Stimulated activated CD4-positive, alpha-beta T cell treated with anti-CD3 and anti-CD28 coated beads, Interleukin-1b, Interleukin-23, amount 100 ng/mL, for 4 hours (primary cell): Measurements from ENCODE around the gene KISS1R.
A peak's percentile ranks its signal among the peaks of the same experiment; 100 is the strongest.
"Not testable (repeated sequence)": the region's sequence is repeated elsewhere in the genome, so short reads cannot be mapped to it uniquely, and the experiment has no call there.

Experiments
- DNase-seq, 2 donors: peaks; one replicate each; pipeline ENCODE4 v3.0.0-alpha.2; 2020; ENCODE audit warnings: low read depth in 2 of 2

The KISS1R gene

DNA sequence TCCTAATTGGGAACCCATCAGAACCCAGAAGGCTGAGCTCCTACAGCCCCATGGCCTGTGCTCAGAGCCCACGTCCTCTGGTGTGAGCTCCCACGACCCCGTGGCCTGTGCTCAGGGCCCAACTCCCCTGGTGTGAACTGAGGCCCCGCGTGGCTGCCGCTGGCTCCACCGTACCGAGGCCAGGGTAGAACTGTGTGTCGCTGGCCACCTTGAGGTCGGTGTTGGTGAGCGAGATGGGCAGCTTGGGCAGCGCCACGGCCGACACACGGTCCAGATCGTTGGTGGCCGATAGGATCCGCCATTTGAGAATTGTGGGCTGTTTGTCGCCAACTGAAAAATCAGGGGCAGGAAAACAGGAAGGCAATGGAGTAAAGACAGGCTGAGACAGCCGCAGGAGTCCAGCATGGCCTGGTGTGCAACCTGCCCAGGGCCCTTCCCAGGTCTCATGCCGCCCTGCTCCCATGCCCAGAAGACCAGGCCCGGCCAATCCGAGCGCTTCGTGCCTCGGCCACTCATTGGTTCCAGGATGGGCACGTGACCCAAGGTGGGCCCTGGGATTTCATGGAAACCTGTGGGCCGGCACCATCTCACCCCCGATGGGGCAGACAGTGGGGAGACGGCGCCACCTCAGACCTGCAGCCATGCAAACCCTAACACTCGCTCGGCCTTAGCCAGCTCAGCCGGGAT, 35.6 kb upstream of the KISS1R start:
- no peak for DNase-seq

DNA sequence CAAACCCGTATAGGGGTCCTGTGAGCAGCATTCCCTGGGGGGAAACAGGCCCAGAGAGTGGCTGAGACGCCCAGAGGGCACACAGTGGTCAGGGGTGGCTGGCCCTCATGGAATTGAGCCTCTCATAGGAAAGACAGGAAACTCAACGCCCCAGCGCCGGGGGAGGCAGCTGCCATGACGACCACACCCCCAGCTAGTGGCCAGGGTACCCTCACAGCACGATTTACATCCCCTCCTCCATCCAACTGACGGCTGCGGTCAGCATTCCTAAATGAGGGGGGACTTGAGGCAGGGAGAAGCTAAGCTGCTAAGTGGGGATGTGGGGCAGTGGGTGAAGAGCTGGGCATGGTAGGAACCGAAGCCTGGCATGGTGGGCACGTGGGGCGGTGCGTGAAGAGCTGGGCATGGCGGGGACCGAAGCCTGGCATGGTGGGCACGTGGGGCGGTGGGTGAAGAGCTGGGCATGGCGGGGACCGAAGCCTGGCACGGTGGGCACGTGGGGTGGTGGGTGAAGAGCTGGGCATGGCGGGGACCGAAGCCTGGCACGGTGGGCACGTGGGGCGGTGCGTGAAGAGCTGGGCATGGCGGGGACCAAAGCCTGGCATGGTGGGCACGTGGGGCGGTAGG, 34.1 kb upstream of the KISS1R start:
- DNase-seq = no peak

DNA sequence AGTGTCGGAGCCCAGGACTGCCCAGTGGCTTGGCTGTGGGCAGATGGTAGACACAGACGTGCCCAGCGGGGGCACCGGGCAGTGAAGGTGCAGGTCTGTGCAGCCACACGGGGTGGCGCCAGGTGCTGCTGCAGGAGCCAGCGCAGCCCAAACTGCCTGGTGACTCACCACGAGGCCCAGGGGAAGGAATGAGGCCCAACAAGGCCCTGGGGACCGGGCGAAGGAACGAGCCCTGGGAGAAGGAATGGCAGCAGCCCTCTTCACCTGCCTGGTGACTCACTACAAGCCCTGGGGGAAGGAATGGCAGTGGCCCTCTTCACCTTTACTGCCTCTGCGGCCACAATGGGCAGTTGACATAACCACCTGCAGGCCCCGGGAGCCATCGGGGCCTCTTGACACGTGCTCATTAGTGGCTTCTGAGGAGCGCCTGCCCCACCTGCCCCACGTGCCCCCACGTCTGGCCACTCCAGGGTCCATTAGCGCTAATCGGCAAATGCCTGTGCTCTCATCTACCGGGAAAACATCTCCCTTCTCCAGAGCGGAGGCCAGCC, 33.4 kb upstream of the KISS1R start:
- no peak for DNase-seq

DNA sequence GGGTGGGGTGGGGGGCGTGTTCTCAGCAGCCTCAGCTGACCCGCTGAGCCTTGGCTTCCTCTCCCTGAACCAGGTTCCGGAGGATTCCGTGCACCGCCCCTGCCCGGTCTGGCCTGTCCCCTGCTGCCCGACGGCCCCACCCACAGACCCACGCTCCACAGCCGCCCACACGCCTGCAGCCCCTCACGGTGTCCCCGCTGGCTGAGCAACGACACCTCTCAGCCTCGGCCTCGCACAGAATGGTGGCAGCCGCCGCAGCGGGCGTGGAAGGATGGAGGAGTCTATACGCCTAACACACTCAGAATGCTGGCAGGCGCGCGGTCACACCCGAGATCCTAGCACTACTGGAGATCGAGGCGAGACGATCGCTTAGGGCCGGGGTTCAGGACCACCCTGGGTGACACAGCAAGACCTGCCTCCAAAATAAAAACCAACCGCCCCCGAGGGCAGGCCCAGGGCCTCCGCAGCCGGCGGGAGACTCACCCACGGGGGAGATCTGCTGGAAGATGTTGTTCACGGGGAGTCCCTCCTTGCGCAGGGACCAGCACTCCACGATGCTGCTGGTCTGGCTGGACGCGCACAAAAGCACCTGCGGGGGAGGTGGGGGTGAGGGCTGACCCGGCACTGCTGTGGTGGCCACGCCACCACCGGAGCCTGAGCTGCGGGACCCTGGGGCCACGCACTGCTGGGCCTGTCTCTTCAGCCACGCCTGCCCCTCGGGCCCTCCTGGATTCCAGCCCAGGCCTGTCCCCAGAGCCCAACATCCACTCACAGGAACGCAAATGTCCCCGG, 32.5 kb upstream of the KISS1R start:
- no peak for DNase-seq

DNA sequence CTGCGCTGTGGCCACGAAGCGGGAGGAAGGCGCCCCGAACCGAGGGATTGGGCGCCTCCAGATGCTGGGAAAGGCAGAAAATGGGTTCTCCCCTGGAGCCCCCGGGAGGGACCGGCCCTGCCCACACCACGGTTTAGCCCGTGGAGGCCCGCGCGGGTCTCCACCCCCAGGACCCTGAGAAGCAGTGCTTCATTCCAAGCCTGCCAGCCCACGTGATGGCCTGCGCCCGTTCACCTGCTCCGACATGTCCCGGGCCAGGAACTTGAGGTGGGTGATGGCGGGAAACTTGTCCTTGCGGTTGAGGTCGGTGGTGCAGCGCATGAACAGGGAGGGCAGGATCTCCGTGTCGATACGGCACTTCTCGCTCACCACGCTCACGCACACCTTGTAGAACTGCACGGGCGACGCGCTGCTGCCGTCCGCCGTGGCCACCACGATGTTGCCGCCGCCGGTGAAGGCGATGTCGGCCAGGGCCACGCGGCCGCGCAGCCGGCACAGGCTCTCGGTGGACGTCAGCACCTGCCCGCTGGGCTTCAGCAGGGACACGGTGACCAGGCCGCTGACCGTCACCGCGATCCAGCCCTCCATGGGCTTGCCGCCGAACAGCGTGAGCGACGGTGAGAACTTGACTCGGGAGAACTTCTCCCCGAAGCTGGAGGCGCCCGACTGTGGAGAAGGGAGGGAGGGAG, 31.5 kb upstream of the KISS1R start:
- no peak for DNase-seq

DNA sequence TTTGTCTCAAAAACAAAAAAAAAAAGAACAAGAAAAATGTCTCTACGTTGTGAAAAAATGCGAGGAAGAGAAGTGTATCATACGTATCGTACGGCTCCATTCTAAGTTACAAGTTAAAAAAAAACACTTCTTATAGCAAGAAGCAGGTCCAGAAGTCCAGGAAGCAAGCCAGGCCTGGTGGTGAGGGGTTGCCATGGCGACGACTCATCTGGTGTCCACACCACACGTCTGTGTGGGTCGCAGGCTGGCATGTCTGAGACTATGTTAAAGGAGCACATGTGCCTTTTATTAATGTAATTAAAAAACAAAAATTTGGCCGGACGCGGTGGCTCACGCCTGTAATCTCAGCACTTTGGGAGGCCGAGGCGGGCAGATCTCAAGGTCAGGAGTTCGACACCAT, 30.1 kb upstream of the KISS1R start:
- no peak for DNase-seq

DNA sequence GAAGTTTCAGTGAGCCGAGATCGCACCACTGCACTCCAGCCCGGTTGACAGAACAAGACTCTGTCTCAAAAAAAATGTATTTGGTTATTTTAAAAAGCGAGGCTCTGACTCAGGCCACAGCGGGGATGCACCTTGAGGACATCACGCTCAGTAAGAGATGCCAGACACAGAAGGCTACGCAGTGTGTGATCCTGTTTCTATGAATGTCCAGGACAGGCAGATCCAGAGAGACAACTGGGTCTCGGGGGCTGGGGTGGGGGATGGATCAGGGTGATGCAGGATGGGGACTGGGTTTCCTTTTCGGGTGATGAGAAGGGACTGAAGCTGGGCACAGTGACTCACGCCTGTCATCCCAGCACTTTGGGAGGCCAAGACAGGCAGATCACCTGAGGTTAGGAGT, 29.5 kb upstream of the KISS1R start:
- no peak for DNase-seq

DNA sequence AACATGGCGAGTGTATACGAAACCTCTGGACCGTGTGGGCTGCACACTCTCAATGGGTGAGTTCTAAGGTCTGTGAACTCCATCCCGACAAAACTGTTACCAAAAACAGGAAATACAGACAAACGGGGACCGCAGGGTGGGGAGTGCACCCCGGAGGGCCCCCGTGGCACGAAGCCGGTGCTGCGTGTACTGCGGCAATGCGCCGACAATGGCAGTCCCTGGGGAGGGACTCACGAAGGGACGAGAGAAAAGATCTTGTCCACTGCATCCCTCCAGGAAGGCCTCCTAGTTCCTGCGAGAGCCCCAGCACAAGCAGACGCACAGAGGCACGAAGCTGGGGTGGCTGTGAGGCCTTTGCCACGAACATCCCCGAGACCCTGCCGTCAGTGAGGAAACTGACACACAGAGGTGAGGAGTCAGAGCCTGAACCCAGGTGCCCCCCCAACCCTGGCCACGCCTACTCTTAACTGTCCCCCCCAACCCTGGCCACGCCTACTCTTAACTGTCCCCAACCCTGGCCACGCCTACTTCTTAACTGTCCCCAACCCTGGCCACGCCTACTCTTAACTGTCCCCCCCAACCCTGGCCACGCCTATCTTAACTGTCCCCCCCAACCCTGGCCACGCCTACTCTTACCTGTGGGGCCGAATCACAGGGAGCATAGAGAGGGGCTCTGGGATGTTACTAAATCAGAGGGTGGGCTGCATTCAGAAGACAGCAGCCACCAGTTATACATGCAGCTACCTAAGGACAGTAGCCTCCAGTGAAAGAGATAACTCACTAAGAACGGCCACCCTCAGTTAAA, 28.4 kb upstream of the KISS1R start:
- DNase-seq = no peak

DNA sequence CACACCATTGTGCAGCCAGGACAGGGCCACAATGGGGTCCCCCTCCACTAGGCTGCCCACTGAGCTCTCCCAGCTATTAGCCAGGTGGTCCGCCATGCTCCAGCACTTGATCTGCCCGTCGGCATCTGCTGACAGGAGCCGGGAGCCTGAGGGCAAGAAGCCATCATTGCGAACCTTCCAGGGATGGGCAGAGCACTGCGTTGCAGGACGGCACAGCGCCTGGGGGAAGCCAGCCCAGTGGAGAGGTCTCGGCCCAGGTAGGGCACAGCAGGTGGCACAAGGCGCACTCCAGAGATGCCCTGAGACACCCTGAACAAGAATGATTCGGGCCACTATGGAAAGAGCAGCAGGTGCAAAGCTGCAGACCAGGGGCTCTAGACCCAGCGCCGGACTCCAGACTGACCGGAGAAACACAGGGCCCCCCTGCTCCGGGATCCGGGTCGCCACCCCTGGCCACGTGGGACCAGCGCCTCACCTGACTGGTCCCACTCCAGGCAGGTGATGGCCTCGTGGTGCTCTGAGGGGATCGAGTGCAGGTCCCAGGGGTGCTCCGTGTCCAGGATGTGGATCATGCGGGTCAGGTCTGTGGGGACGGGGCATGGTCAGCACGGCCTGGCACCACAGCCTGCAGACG, 27.4 kb upstream of the KISS1R start:
- DNase-seq = no peak

DNA sequence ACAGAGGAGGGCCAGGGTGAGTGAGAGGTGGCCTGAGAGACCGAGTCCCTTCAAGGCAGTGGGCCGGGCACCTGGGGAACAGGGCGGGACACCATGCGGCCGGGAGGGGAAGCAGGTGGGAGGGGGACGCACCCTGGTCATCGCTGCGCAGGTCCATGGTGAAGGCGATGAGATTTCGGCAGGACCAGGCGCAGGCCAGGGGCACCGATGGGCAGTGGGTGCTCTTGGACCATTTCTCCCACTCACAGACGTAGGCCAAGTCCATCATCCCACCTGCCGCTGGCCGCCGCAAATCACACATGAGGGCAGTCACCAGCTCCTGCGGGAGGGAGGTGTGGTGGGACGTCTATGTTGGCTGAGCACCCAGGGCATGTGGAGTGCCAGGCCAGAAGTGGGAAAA, 26.3 kb upstream of the KISS1R start:
- DNase-seq = no peak

DNA sequence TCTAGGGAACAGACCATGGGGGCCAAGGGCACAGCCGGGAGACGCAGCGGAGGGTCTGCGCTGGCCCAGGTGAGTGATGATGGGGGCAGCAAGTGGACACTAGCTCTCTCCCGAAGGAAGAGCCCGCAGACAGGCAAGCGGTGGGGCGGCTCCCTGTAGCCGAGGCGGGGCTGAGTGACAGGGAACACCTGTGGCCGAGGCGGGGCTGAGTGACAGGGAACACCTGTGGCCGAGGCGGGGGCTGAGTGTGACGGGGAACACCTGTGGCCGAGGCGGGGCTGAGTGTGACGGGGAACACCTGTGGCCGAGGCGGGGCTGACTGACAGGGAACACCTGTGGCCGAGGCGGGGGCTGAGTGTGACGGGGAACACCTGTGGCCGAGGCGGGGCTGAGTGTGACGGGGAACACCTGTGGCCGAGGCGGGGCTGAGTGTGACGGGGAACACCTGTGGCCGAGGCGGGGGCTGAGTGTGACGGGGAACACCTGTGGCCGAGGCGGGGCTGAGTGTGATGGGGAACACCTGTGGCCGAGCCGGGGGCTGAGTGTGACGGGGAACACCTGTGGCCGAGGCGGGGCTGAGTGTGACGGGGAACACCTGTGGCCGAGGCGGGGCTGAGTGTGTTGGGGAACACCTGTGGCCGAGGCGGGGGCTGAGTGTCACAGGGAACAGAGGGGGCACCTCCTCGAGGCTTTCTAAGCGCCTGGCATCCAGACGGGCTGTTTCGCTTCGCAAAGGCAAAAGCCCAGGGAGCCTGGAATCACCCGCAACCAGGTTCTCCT, 25.5 kb upstream of the KISS1R start:
- not testable (repeated sequence) for DNase-seq

DNA sequence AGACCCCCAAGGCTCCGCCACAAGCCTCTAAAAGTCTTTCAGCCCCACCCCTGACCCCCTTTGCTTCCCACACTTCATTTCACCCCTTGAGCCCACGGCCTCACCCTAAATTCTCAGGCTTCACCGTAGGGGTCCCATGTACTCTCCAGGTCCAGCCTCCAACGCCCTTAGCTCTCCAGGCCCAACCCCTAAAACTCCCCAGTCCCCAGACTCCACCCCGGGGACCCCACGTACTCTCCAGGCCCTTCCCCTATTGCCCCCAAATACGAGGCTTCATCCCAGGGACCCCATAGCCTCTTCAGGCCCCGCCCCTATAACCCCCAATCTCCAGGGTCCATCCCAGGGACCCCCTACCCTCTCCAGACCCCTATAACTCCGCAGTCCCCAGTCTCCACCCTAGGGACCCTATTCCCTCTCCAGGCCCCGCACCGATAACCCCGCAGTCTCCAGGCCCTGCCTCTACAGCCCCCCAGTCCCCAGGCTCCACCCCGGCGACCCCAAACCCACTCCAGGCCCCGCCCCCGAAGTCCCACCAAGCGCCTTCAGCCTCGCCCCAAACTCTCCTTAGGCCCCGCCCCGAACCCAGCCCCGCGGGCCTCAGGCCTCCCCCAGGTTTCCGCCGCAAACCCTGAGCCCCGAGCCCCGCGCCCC, 24.8 kb upstream of the KISS1R start:
- no peak for DNase-seq

DNA sequence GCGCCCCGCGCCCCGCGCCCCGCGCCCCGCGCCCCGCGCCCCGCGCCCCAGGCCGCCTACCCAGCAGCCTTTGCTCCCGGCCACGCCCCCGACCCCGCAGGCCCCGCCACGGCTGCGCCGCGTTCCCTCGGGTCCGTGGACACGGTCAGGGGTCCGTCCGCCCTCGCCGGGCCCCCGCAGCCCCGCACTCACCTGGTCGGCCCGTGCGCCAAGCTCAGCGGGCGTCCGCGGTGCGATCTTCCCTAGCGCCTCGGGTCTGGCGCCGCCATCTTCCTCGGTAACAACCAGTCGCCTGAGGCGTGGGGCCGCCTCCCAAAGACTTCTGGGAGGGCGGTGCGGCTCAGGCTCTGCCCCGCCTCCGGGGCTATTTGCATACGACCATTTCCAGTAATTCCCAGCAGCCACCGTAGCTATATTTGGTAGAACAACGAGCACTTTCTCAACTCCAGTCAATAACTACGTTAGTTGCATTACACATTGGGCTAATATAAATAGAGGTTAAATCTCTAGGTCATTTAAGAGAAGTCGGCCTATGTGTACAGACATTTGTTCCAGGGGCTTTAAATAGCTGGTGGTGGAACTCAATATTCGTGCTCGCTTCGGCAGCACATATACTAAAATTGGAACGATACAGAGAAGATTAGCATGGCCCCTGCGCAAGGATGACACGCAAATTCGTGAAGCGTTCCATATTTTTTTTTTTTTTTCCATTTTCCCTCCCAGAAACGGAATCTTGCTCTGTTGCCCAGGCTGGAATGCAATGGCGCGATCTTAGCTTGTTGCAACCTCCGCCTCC, 24.0 kb upstream of the KISS1R start, which contains the start of the genes MED16 and RNU6-9:
MED16 (minus strand) TSS at position 294 of the 796 bp plus-strand sequence. CDS start 2,056 bp downstream, outside the sequence.
RNU6-9 (plus strand) TSS at position 591 of the 796 bp plus-strand sequence.
- peak; percentile 82 to 87 for DNase-seq

DNA sequence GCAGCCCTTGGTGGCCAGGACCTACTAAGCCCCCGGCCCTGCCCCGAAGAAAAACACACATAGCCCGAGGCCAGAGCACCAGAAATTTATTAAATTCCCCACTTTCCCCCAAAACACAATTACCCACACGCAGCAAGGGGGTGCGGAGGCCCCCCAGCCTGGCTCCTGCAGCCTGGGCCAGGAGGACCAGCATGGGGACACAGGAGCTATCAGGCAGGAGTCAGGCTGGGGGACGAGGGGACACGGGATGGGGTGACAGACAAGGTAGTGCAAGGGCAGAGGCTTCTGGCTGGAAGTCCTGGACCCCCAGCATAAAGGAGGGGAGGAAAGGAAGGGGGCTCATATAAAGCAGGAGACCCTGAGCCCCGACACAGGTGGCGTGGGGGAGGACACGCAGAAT, 20.7 kb upstream of the KISS1R start:
- DNase-seq = no peak

DNA sequence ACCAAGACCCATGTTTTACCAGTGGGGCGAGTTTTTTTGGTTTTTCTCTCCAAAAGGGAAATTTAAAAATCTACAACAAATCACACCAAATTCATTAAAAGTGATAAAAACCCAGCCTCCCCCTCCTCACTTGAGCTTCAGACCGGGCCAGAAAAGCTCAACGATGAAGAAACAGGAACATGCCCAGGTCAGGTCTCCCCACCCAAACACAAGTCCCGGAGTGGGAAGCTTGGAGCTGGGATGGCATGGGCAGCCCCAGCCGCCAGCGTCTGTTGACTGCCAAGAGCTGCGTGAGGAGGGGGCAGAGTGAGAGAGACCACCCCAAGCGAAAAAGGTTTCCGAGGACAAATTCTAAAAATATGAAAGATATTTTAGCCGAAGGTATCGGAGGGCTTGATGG, 20.1 kb upstream of the KISS1R start:
- no peak for DNase-seq

DNA sequence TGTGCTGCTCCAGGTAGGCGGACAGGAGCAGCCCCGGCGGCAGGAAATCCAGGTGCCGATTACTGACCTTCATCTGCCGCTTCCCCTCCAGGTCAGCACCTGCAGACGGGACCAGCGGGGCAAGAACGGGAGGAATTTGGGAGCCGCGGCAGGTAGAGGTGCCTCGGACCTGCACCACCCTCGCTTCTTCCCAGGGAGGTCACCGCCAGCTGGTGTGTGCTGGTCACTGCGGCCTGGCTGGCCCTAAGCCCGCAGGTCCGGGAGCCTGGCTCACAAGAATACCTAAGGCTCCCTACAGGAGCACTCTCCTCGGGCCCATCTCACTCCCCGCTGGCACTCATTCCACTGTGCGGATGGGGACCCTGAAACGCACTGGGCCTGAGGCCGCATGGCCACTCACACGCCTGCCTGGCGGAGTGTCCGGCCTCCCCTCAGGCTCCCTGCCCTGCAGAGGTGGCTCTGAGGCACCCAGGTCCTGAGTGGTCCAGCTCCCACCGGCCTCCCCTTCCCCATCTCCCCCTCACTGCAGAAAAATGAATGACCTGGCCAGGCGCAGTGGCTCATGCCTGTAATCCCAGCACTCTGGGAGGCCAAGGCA, 19.6 kb upstream of the KISS1R start:
- no peak for DNase-seq

DNA sequence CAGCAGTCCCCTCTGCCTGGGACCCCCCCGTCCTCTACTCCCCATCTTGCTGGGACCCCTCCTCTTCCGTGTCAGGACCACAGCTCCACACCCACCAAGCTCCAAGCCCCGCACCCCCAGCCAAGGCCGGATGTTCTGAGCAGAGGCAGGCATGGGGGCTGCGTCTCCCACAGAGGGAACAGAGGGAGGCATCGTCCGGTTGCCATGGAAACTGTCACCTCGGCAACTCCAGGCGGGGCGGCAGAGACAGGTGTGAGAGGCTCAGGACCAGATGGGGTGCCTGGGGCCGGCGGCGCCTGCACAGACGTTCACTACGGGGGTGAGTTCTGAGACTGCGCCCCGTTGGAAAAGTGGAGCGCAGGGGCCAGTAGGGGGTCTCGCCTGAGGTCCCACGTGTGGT, 18.5 kb upstream of the KISS1R start:
- DNase-seq = no peak
